Activated naive CD4-positive, alpha-beta T cell treated with anti-CD3 and anti-CD28 coated beads, Interleukin-2, amount 50 U/mL, for 24 hours (primary cell): ENCODE data around the gene CANT1.

ENCODE experiments used
- H3K27ac Mint-ChIP-seq: one replicate; pipeline ENCODE4 v1.8.0; 2021; ENCODE audit warnings: mild to moderate bottlenecking, mixed read lengths
- H3K27me3 Mint-ChIP-seq: one replicate; pipeline ENCODE4 v1.8.0; 2021; ENCODE audit warnings: mixed read lengths
- H3K36me3 Mint-ChIP-seq: one replicate; pipeline ENCODE4 v1.8.0; 2021; ENCODE audit warnings: mixed read lengths
- H3K4me1 Mint-ChIP-seq: one replicate; pipeline ENCODE4 v1.8.0; 2021; ENCODE audit warnings: mixed read lengths
- H3K4me3 Mint-ChIP-seq: one replicate; pipeline ENCODE4 v1.8.0; 2021; ENCODE audit warnings: mild to moderate bottlenecking, mixed read lengths
- H3K9me3 Mint-ChIP-seq: one replicate; pipeline ENCODE4 v1.8.0; 2021; ENCODE audit warnings: mixed read lengths

Gene CANT1

GRCh38 chr17:79046197-79046915, 36.8 kb upstream of the CANT1 start:
- Mint-ChIP-seq H3K9me3 (no peaks in the 10 kb centered on the region), H3K4me1 (peaks cover 11% of the 10 kb centered on the region), H3K36me3 (no peaks in the 10 kb centered on the region), H3K4me3 (no peak overlapping the region), H3K27me3 (no peaks in the 10 kb centered on the region), H3K27ac (no peak overlapping the region)

- Mint-ChIP-seq H3K27ac (peak overlapping the region; percentile 51), H3K36me3 (no peaks in the 10 kb centered on the region), H3K4me3 (no peak overlapping the region), H3K4me1 (peaks cover 11% of the 10 kb centered on the region), H3K27me3 (no peaks in the 10 kb centered on the region), H3K9me3 (no peaks in the 10 kb centered on the region)
Observed at GRCh38 chr17:79045842-79046196, 36.3 kb upstream of the CANT1 start.

- no peaks in the 10 kb centered on the region for H3K27me3 Mint-ChIP-seq
- no peak overlapping the region for H3K4me3 Mint-ChIP-seq
- peaks cover 11% of the 10 kb centered on the region for H3K4me1 Mint-ChIP-seq
- no peaks in the 10 kb centered on the region for H3K36me3 Mint-ChIP-seq
- H3K27ac Mint-ChIP-seq: peak overlapping the region; percentile 59
- no peaks in the 10 kb centered on the region for H3K9me3 Mint-ChIP-seq
Observed at GRCh38 chr17:79045001-79045729, 35.6 kb upstream of the CANT1 start.

GRCh38 chr17:79044462-79044861, 34.9 kb upstream of the CANT1 start:
- no peaks in the 10 kb centered on the region for H3K27me3 Mint-ChIP-seq
- H3K27ac Mint-ChIP-seq: no peak overlapping the region
- no peaks in the 10 kb centered on the region for H3K36me3 Mint-ChIP-seq
- H3K9me3 Mint-ChIP-seq: no peaks in the 10 kb centered on the region
- no peak overlapping the region for H3K4me3 Mint-ChIP-seq
- peaks cover 11% of the 10 kb centered on the region for H3K4me1 Mint-ChIP-seq

- Mint-ChIP-seq H3K27ac (no peak overlapping the region), H3K4me1 (peaks cover 11% of the 10 kb centered on the region), H3K36me3 (no peaks in the 10 kb centered on the region), H3K27me3 (no peaks in the 10 kb centered on the region), H3K9me3 (no peaks in the 10 kb centered on the region), H3K4me3 (no peak overlapping the region)
Observed at GRCh38 chr17:79043931-79044320, 34.4 kb upstream of the CANT1 start.

- H3K4me3 Mint-ChIP-seq: no peak overlapping the region
- H3K27ac Mint-ChIP-seq: no peak overlapping the region
- no peaks in the 10 kb centered on the region for H3K36me3 Mint-ChIP-seq
- no peaks in the 10 kb centered on the region for H3K9me3 Mint-ChIP-seq
- peaks cover 11% of the 10 kb centered on the region for H3K4me1 Mint-ChIP-seq
- H3K27me3 Mint-ChIP-seq: no peaks in the 10 kb centered on the region
Observed at GRCh38 chr17:79043191-79043930, 33.8 kb upstream of the CANT1 start.

GRCh38 chr17:79042421-79043190, 33.0 kb upstream of the CANT1 start:
- Mint-ChIP-seq H3K4me3 (no peak overlapping the region), H3K27ac (no peak overlapping the region), H3K27me3 (no peaks in the 10 kb centered on the region), H3K4me1 (peaks cover 11% of the 10 kb centered on the region), H3K9me3 (no peaks in the 10 kb centered on the region), H3K36me3 (no peaks in the 10 kb centered on the region)

- Mint-ChIP-seq H3K36me3 (no peaks in the 10 kb centered on the region), H3K27ac (no peak overlapping the region), H3K27me3 (no peaks in the 10 kb centered on the region), H3K9me3 (no peaks in the 10 kb centered on the region), H3K4me3 (no peak overlapping the region), H3K4me1 (peaks cover 11% of the 10 kb centered on the region)
Observed at GRCh38 chr17:79041723-79042420, 32.3 kb upstream of the CANT1 start.

- peaks cover 11% of the 10 kb centered on the region for H3K4me1 Mint-ChIP-seq
- no peak overlapping the region for H3K27ac Mint-ChIP-seq
Observed at GRCh38 chr17:79041041-79041570, 31.5 kb upstream of the CANT1 start.

GRCh38 chr17:79039886-79040285, 30.3 kb upstream of the CANT1 start:
- Mint-ChIP-seq H3K4me1 (no peaks in the 10 kb centered on the region), H3K9me3 (no peaks in the 10 kb centered on the region), H3K36me3 (no peaks in the 10 kb centered on the region), H3K4me3 (no peak overlapping the region), H3K27me3 (no peaks in the 10 kb centered on the region), H3K27ac (no peak overlapping the region)

More at GRCh38 chr17:79041041-79041570, 31.5 kb upstream of the CANT1 start:
- Mint-ChIP-seq H3K9me3 (no peaks in the 10 kb centered on the region), H3K36me3 (no peaks in the 10 kb centered on the region), H3K4me3 (no peak overlapping the region), H3K27me3 (no peaks in the 10 kb centered on the region)

GRCh38 chr17:79039171-79039570, 29.6 kb upstream of the CANT1 start:
- no peaks in the 10 kb centered on the region for H3K9me3 Mint-ChIP-seq
- H3K36me3 Mint-ChIP-seq: no peaks in the 10 kb centered on the region

GRCh38 chr17:79038545-79039135, 29.1 kb upstream of the CANT1 start:
- Mint-ChIP-seq H3K9me3 (no peaks in the 10 kb centered on the region), H3K27ac (no peak overlapping the region), H3K27me3 (no peaks in the 10 kb centered on the region), H3K36me3 (no peaks in the 10 kb centered on the region), H3K4me1 (no peaks in the 10 kb centered on the region), H3K4me3 (no peak overlapping the region)

More at GRCh38 chr17:79039171-79039570, 29.6 kb upstream of the CANT1 start:
- Mint-ChIP-seq H3K27me3 (no peaks in the 10 kb centered on the region), H3K4me1 (no peaks in the 10 kb centered on the region), H3K27ac (no peak overlapping the region), H3K4me3 (no peak overlapping the region)

- Mint-ChIP-seq H3K4me1 (no peaks in the 10 kb centered on the region), H3K4me3 (no peak overlapping the region), H3K9me3 (no peaks in the 10 kb centered on the region), H3K27me3 (no peaks in the 10 kb centered on the region), H3K27ac (no peak overlapping the region), H3K36me3 (no peaks in the 10 kb centered on the region)
Observed at GRCh38 chr17:79036596-79036995, 27.0 kb upstream of the CANT1 start.

- H3K36me3 Mint-ChIP-seq: no peaks in the 10 kb centered on the region
- H3K27ac Mint-ChIP-seq: no peak overlapping the region
- no peaks in the 10 kb centered on the region for H3K27me3 Mint-ChIP-seq
- H3K9me3 Mint-ChIP-seq: no peaks in the 10 kb centered on the region
- no peak overlapping the region for H3K4me3 Mint-ChIP-seq
- H3K4me1 Mint-ChIP-seq: no peaks in the 10 kb centered on the region
Observed at GRCh38 chr17:79036181-79036580, 26.6 kb upstream of the CANT1 start.
